ENCODE data around the gene LOXL3.

LOXL3 gene

GRCh38 chr2:74553892-74554819 is at the start of gene LOXL3, which contains the start of gene DOK1:
Gene LOXL3, minus strand, starts transcription at chr2:74553942. Its CDS starts 1,308 bp downstream, at chr2:74552634.
Gene DOK1, plus strand, starts transcription at chr2:74554720. Its CDS starts 35 bp downstream, at chr2:74554755.
- DNase-seq (peak; percentile 77), ATAC-seq (replicated peaks) (peak; percentile 76 to 84)
- Mint-ChIP-seq H3K27me3 (peaks cover 9 to 24% of the 10 kb centered on the region in 2 donors), H3K4me1 (peaks cover 22 to 51% of the 10 kb centered on the region in 2 donors), H3K9me3 (no peaks in the 10 kb centered on the region), H3K36me3 (peaks cover 22 to 44% of the 10 kb centered on the region in 2 donors), H3K4me3 (peak within 1 kb of the TSS; percentile 94), H3K27ac (peak within 1 kb of the TSS; percentile 92)

- no peak for DNase-seq
Measured at GRCh38 chr2:74602586-74603281, 49.0 kb upstream of the LOXL3 start.

GRCh38 chr2:74599676-74600075 is 45.9 kb upstream of the LOXL3 start:
- ATAC-seq (replicated peaks): peak; percentile 42 to 50
- H3K4me1 Mint-ChIP-seq: peaks cover 0 to 6% of the 10 kb centered on the region in 2 donors
- H3K4me3 Mint-ChIP-seq: no peak overlapping the region
- H3K36me3 Mint-ChIP-seq: no peaks in the 10 kb centered on the region
- peaks cover 20 to 23% of the 10 kb centered on the region in 2 donors for H3K27me3 Mint-ChIP-seq
- DNase-seq: no peak
- H3K9me3 Mint-ChIP-seq: no peaks in the 10 kb centered on the region
- no peak overlapping the region for H3K27ac Mint-ChIP-seq

More at GRCh38 chr2:74602586-74603281, 49.0 kb upstream of the LOXL3 start:
- H3K4me3 Mint-ChIP-seq: no peak overlapping the region
- peaks cover 10 to 17% of the 10 kb centered on the region in 2 donors for H3K27me3 Mint-ChIP-seq
- ATAC-seq (replicated peaks): no peak
- H3K4me1 Mint-ChIP-seq: peaks cover 0 to 6% of the 10 kb centered on the region in 2 donors
- H3K27ac Mint-ChIP-seq: no peak overlapping the region
- H3K9me3 Mint-ChIP-seq: no peaks in the 10 kb centered on the region
- no peaks in the 10 kb centered on the region for H3K36me3 Mint-ChIP-seq

- no peak overlapping the region for H3K4me3 Mint-ChIP-seq
- peaks cover 25 to 30% of the 10 kb centered on the region in 2 donors for H3K27me3 Mint-ChIP-seq
- no peaks in the 10 kb centered on the region for H3K9me3 Mint-ChIP-seq
- no peak for DNase-seq
- H3K36me3 Mint-ChIP-seq: no peaks in the 10 kb centered on the region
- ATAC-seq (replicated peaks): no peak
- H3K27ac Mint-ChIP-seq: no peak overlapping the region
- H3K4me1 Mint-ChIP-seq: peaks cover 0 to 6% of the 10 kb centered on the region in 2 donors
Measured at GRCh38 chr2:74597410-74597809, 43.7 kb upstream of the LOXL3 start.

DNA sequence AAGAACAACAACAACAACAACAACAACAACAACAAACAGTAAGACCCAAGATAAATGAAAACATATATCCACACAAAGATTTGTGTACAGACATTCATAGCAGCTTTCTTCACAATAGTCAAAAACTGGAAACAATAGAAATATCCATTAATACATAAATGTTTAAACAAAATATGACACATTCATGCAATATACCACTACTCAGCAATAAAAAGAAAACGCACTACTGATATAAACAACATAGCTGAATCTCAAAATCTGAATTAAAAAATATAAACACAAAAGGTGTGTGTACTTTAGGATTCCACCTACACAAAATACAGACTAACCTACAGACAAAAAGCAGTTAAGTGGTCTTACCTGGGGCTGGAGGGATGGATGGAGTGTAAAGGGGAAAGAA is 42.8 kb upstream of the LOXL3 start:
- Mint-ChIP-seq H3K36me3 (no peaks in the 10 kb centered on the region), H3K4me3 (no peak overlapping the region), H3K27ac (no peak overlapping the region), H3K9me3 (no peaks in the 10 kb centered on the region), H3K4me1 (peaks cover 0 to 6% of the 10 kb centered on the region in 2 donors), H3K27me3 (peaks cover 26 to 31% of the 10 kb centered on the region in 2 donors)
- DNase-seq (no peak), ATAC-seq (replicated peaks) (no peak)

GRCh38 chr2:74593826-74594772 is 40.4 kb upstream of the LOXL3 start:
- Mint-ChIP-seq H3K4me3 (no peak overlapping the region), H3K36me3 (no peaks in the 10 kb centered on the region), H3K27me3 (peaks cover 31 to 43% of the 10 kb centered on the region in 2 donors)

GRCh38 chr2:74588664-74589063 is 34.9 kb upstream of the LOXL3 start:
- DNase-seq (no peak), ATAC-seq (replicated peaks) (no peak)
- H3K4me3 Mint-ChIP-seq: no peak overlapping the region
- peaks cover 16 to 29% of the 10 kb centered on the region in 2 donors for H3K4me1 Mint-ChIP-seq
- H3K27ac Mint-ChIP-seq: no peak overlapping the region
- H3K36me3 Mint-ChIP-seq: no peaks in the 10 kb centered on the region
- peaks cover 19 to 26% of the 10 kb centered on the region in 2 donors for H3K27me3 Mint-ChIP-seq
- H3K9me3 Mint-ChIP-seq: no peaks in the 10 kb centered on the region

More at GRCh38 chr2:74593826-74594772, 40.4 kb upstream of the LOXL3 start:
- H3K4me1 Mint-ChIP-seq: no peaks in the 10 kb centered on the region
- H3K9me3 Mint-ChIP-seq: no peaks in the 10 kb centered on the region
- H3K27ac Mint-ChIP-seq: no peak overlapping the region
- DNase-seq: no peak
- no peak for ATAC-seq (replicated peaks)

- Mint-ChIP-seq H3K27ac (no peak overlapping the region), H3K27me3 (peaks cover 12 to 19% of the 10 kb centered on the region in 2 donors), H3K36me3 (no peaks in the 10 kb centered on the region), H3K4me1 (peaks cover 19 to 35% of the 10 kb centered on the region in 2 donors), H3K9me3 (no peaks in the 10 kb centered on the region), H3K4me3 (no peak overlapping the region)
- DNase-seq: peak; percentile 60
- ATAC-seq (replicated peaks): peak; percentile 83 to 84
Measured at GRCh38 chr2:74587664-74588277, 34.0 kb upstream of the LOXL3 start.

DNA sequence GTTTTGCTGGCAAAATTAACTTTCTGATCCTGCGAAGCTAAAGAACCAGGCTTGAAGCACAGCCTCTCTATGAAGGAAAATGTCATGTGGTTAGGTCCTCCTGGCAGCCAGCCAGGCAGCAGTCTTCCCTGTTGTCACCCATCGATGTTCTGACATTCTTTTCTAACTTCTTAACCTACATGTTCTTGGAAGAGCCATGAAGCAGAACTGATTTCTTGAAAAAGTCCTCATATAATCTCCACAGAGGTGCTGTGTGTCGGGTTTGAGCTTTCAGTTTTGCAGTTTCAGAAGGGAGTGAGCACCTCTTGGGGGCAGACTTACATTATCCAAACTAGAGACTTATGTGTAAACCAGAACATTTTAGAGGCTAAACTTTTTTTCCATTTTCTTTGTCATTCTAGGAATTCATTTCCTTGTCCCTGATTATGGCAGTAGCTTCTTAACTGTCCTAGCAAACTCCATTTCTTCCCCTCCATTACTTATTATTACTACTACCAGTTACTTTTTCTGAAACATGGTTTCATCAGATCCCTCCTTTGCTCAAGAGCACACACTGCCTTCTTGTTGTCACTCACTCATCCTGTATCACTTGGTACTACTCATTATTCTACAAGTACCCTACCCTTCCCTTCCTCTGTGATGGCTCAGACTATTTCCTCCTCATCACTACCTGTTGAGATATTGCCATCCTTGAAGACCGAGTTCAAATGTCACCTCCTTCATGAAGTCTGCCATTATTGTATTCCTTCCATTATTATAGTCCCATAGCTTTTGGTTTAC is 31.9 kb upstream of the LOXL3 start:
- DNase-seq (no peak), ATAC-seq (replicated peaks) (peak; percentile 65 to 74)
- Mint-ChIP-seq H3K4me3 (peak overlapping the region; percentile 57 to 58), H3K36me3 (no peaks in the 10 kb centered on the region), H3K4me1 (peaks cover 19 to 35% of the 10 kb centered on the region in 2 donors), H3K9me3 (no peaks in the 10 kb centered on the region), H3K27ac (peak overlapping the region; percentile 27), H3K27me3 (peaks cover 10 to 11% of the 10 kb centered on the region in 2 donors)

DNA sequence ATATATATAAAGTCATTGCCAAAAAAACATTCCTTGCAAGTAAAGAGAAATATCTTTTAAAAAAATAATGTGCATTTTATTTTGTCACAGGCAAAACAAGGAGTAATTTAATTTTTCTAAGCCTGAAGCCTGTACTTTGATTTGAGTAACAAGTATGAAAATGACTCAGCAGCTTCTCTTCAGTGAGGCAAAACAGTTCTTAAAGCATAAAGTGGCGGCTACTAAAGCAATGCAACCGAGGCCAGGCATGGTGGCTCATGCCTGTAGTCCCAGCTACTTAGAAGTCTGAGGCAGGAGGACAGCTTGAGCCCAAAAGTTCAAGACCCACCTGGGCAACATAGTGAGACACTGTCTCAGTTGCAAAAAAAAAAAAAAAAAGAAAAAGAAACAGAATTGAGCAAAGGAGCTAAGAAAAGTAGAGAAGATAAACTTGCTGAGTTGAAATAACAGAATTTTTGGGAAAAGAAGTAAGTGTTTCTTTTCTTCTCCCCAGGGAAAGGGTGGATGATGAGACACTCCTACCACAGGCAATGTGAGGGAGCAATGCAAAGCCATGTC is 30.4 kb upstream of the LOXL3 start:
- H3K4me3 Mint-ChIP-seq: peak overlapping the region; percentile 36 to 49
- H3K4me1 Mint-ChIP-seq: peaks cover 19 to 35% of the 10 kb centered on the region in 2 donors
- H3K9me3 Mint-ChIP-seq: no peaks in the 10 kb centered on the region
- DNase-seq (no peak), ATAC-seq (replicated peaks) (peak; percentile 43 to 59)
- H3K27ac Mint-ChIP-seq: peak overlapping the region; percentile 59
- no peaks in the 10 kb centered on the region for H3K36me3 Mint-ChIP-seq
- peaks cover 12 to 15% of the 10 kb centered on the region in 2 donors for H3K27me3 Mint-ChIP-seq

DNA sequence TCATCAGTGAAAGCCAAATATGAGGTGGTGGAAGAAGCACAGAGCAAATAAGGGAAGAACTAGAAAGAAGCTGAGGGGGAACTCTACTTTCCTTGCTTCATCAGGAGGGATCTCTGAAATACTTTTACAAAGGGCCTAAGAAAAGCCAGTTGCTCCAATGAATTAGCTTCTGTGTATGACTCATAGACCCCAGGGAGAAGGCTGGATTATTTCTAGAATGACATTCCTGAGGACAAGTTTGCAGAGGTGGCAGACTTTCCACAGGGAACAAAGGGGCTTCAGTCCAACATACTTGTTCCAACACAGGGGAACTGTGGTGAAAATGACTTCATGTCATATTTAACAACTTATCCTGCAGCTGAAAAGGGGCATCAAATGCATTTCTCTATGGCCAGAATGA is 29.8 kb upstream of the LOXL3 start:
- no peaks in the 10 kb centered on the region for H3K36me3 Mint-ChIP-seq
- H3K27me3 Mint-ChIP-seq: peaks cover 7 to 9% of the 10 kb centered on the region in 2 donors
- peaks cover 19 to 35% of the 10 kb centered on the region in 2 donors for H3K4me1 Mint-ChIP-seq
- H3K27ac Mint-ChIP-seq: peak overlapping the region; percentile 39
- no peak for ATAC-seq (replicated peaks)
- DNase-seq: no peak
- no peak overlapping the region for H3K4me3 Mint-ChIP-seq
- no peaks in the 10 kb centered on the region for H3K9me3 Mint-ChIP-seq

- Mint-ChIP-seq H3K4me1 (peaks cover 22 to 38% of the 10 kb centered on the region in 2 donors), H3K27ac (no peak overlapping the region), H3K4me3 (no peak overlapping the region), H3K9me3 (no peaks in the 10 kb centered on the region), H3K36me3 (no peaks in the 10 kb centered on the region), H3K27me3 (peaks cover 7 to 9% of the 10 kb centered on the region in 2 donors)
- ATAC-seq (replicated peaks) (no peak), DNase-seq (no peak)
Measured at GRCh38 chr2:74582184-74582583, 28.4 kb upstream of the LOXL3 start.
